GM12878 (cell line): Measurements from ENCODE around the gene LINC00237.

Source experiments
- CBX5 ChIP-seq: sonication (generic); IDR thresholded peaks from 2 replicates; pipeline ENCODE4 v1.6.1; 2016; ENCODE audit warnings: low read depth, moderate library complexity, mild to moderate bottlenecking, inconsistent platforms
- EP300 ChIP-seq, 2 experiments: fragments of 150-350 bp in 1 of 2; IDR thresholded peaks; 2 replicates each; pipeline ENCODE4 v1.6.1; 2011 to 2012; ENCODE audit warnings: low read depth in 2 of 2, low read length in 2 of 2, borderline replicate concordance in 1 of 2, improper control_type of control experiment in 1 of 2, inconsistent platforms in 1 of 2; ENCODE audit not compliant: control insufficient read depth in 1 of 2
- EZH2 ChIP-seq: IDR thresholded peaks from 2 replicates; pipeline ENCODE4 v1.6.1; 2012; ENCODE audit warnings: low read depth, mild to moderate bottlenecking, control low read depth, inconsistent platforms, low read length, borderline replicate concordance; ENCODE audit not compliant: control insufficient read depth
- FOXM1 ChIP-seq: IDR thresholded peaks from 2 replicates; pipeline ENCODE4 v1.6.1; 2012; ENCODE audit warnings: low read depth, mild to moderate bottlenecking, inconsistent platforms, low read length, moderate library complexity
- POLR2A ChIP-seq: IDR thresholded peaks from 2 replicates; pipeline ENCODE4 v1.6.1; 2011; ENCODE audit warnings: low read depth, mild to moderate bottlenecking, low read length
- SUZ12 ChIP-seq: fragments of 200-600 bp; sonication (generic); IDR thresholded peaks from one replicate; pipeline ENCODE4 v1.6.1; 2018; ENCODE audit warnings: antibody characterized with exemption, mild to moderate bottlenecking; ENCODE audit not compliant: unreplicated experiment

DNA sequence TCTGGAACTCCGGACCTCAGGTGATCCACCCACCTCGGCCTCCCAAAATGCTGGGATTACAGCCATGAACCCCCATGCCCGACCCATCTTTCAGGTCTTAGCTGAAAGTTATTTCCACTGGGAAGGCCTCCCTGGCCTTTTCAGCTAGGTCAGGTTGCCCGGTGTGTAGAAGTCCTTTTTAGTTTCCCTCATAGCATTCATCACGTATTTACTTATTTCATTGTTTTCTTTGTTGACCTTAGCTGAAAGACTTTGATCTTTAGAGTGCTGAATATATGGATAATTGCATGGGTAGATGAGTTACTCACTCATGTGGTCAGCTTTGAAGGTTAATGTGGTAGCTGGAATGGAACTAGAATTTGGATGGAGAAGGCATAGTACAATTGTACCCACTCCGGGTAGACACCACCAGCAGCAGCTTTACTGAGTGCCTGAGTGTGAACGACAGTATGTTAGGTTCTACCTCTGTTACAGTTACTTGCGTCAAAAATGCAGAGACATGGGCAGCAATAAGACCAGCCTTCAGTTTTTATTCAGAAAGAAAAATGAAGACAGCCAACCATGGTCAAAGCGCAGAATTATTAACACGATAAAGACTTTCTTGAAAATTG lies 28.8 kb upstream of the LINC00237 start:
- TF ChIP-seq FOXM1 (no peak), EZH2 (no peak), EP300 (IDR thresholded peaks at IDR 0.05; ENCODE audit: borderline replicate concordance in 1 of 2, control insufficient read depth in 1 of 2, low read depth in 2 of 2, low read length in 2 of 2) (no peak), SUZ12 (no peak), POLR2A (no peak), CBX5 (no peak)
